ENCODE results near the gene DRAP1. TPM values are rescaled to one million over a fixed set of nuclear protein-coding genes. Genes with fewer than 3 reads are reported as not detected.
A peak's percentile ranks its signal among the peaks of the same experiment; 100 is the strongest.

Gene DRAP1
- total RNA-seq, 1 donor from 2014 or later: 169 TPM

DNA sequence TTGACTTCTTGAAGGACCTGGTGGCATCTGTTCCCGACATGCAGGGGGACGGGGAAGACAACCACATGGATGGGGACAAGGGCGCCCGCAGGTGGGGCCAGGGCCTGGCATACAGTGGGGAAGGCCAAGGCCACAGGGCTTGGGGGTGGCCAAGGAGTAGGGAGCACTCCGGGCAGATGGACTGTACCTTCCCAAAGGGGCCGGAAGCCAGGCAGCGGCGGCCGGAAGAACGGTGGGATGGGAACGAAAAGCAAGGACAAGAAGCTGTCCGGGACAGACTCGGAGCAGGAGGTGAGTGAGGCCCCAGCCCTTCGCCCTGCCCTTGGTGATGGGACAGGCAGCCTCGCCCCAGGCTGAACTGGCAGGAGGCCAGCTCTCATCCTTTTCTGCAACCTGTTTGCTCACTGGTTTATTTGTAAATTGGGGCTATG lies 1.2 kb downstream of the DRAP1 start:
- peaks cover 40% of the 10 kb centered on the region for H3K4me1 ChIP-seq (ENCODE audit: insufficient read depth, low read length)
- Mint-ChIP-seq H3K4me3 (ENCODE audit: unreplicated experiment) (peak overlapping the region; percentile 91), H3K36me3 (ENCODE audit: low read depth, unreplicated experiment) (peaks cover 10% of the 10 kb centered on the region), H3K27me3 (ENCODE audit: low read depth, unreplicated experiment) (no peaks in the 10 kb centered on the region), H3K27ac (ENCODE audit: unreplicated experiment) (no peak overlapping the region), H3K9me3 (ENCODE audit: unreplicated experiment) (no peaks in the 10 kb centered on the region), H3K4me1 (ENCODE audit: low read depth, unreplicated experiment) (peaks cover 17% of the 10 kb centered on the region)
- no peak overlapping the region for H3K27ac ChIP-seq (ENCODE audit: low read depth, low read length)
- FAIRE-seq: no peak
- H3K79me2 ChIP-seq (ENCODE audit: insufficient read depth, low read length): peaks cover 51% of the 10 kb centered on the region
- H3K36me3 ChIP-seq (ENCODE audit: insufficient read depth, low read length): peaks cover 17% of the 10 kb centered on the region
- H3K9ac ChIP-seq (ENCODE audit: low read length): peak overlapping the region; percentile 80
- H4K20me1 ChIP-seq (ENCODE audit: insufficient read depth, low read length): peaks cover 9% of the 10 kb centered on the region
- no peak overlapping the region for H2AFZ ChIP-seq (ENCODE audit: low read depth, low read length)
- peak overlapping the region; percentile 95 for H3K4me2 ChIP-seq (ENCODE audit: low read length)
- DNase-seq (ENCODE audit: low read depth): no peak
- peak overlapping the region; percentile 72 for H3K4me3 ChIP-seq (ENCODE audit: insufficient read depth, low read depth, low read length)
- H3K9me3 ChIP-seq (ENCODE audit: insufficient read depth, low read depth, low read length): no peaks in the 10 kb centered on the region
- TF ChIP-seq, protein P1, sequence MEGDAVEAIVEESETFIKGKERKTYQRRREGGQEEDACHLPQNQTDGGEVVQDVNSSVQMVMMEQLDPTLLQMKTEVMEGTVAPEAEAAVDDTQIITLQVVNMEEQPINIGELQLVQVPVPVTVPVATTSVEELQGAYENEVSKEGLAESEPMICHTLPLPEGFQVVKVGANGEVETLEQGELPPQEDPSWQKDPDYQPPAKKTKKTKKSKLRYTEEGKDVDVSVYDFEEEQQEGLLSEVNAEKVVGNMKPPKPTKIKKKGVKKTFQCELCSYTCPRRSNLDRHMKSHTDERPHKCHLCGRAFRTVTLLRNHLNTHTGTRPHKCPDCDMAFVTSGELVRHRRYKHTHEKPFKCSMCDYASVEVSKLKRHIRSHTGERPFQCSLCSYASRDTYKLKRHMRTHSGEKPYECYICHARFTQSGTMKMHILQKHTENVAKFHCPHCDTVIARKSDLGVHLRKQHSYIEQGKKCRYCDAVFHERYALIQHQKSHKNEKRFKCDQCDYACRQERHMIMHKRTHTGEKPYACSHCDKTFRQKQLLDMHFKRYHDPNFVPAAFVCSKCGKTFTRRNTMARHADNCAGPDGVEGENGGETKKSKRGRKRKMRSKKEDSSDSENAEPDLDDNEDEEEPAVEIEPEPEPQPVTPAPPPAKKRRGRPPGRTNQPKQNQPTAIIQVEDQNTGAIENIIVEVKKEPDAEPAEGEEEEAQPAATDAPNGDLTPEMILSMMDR (IDR thresholded peaks at IDR 0.05; ENCODE audit: insufficient read depth, low read depth, low read length): no peak
- TF ChIP-seq EZH2 (IDR thresholded peaks at IDR 0.05; ENCODE audit: insufficient read depth, low read length): no peak
- no peaks in the 10 kb centered on the region for H3K27me3 ChIP-seq (ENCODE audit: insufficient read depth, low read length)

DNA sequence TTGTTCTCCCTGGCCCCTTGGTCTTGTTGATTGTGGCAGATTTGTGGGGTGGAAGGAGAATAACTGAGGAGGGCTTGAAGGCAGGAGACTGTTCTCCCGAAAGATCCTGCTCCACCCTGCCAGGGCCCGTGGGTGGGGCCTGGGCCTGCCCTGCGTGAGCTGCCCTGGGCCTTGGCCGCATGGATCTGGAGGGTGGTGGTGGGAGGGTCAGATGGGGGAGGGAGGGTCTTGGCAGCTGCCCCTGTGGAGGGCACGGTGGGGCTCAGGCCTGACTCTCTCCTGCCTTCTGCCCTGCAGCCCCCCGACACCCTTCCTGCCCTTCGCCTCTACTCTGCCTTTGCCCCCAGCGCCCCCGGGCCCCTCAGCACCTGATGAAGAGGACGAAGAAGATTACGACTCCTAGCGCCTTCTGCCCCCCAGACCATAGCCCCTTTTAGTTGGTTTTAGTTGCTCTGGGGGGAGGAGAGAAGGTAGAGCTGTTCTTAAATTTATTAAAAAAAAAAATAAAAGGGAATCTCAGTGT lies 1.9 kb downstream of the DRAP1 start:
- TF ChIP-seq, protein P1 (IDR thresholded peaks at IDR 0.05; ENCODE audit: insufficient read depth, low read depth, low read length): no peak
- no peak for TF ChIP-seq EZH2 (IDR thresholded peaks at IDR 0.05; ENCODE audit: insufficient read depth, low read length)
- no peak for FAIRE-seq

DNA sequence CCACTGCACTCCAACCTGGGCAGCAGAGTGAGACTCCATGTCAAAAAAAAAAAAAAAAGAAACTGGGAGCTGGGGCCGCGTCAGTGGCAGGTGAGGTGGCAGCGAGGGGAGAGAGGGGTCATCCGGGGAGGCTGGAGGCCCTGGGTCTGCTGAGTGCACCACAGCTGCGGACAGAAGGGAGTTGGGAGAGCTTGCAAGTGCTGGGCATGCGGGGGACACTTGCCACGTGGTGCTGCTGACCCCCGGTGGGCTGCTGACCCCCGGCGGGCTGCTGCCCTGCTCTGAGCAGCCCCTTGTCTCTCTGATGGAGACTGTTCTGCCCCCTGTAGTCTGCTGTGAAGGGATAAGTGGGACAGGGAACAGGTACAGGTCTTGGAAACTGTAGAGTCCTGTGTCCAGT lies 2.6 kb downstream of the DRAP1 start:
- H3K27ac Mint-ChIP-seq (ENCODE audit: unreplicated experiment): no peak overlapping the region
- peaks cover 27% of the 10 kb centered on the region for H3K4me1 ChIP-seq (ENCODE audit: insufficient read depth, low read length)
- peaks cover 3% of the 10 kb centered on the region for H3K4me1 Mint-ChIP-seq (ENCODE audit: low read depth, unreplicated experiment)
- FAIRE-seq (no peak), DNase-seq (ENCODE audit: low read depth) (no peak)
- H3K9me3 Mint-ChIP-seq (ENCODE audit: unreplicated experiment): no peaks in the 10 kb centered on the region
- TF ChIP-seq, protein P1 (IDR thresholded peaks at IDR 0.05; ENCODE audit: insufficient read depth, low read depth, low read length): no peak
- TF ChIP-seq EZH2 (IDR thresholded peaks at IDR 0.05; ENCODE audit: insufficient read depth, low read length): no peak
- H3K27me3 Mint-ChIP-seq (ENCODE audit: low read depth, unreplicated experiment): no peaks in the 10 kb centered on the region
- H3K9me3 ChIP-seq (ENCODE audit: insufficient read depth, low read depth, low read length): no peaks in the 10 kb centered on the region
- H3K4me2 ChIP-seq (ENCODE audit: low read length): no peak overlapping the region
- H3K4me3 Mint-ChIP-seq (ENCODE audit: unreplicated experiment): no peak overlapping the region
- peaks cover 43% of the 10 kb centered on the region for H3K79me2 ChIP-seq (ENCODE audit: insufficient read depth, low read length)
- H3K36me3 ChIP-seq (ENCODE audit: insufficient read depth, low read length): peaks cover 17% of the 10 kb centered on the region
- no peaks in the 10 kb centered on the region for H3K27me3 ChIP-seq (ENCODE audit: insufficient read depth, low read length)
- peaks cover 9% of the 10 kb centered on the region for H4K20me1 ChIP-seq (ENCODE audit: insufficient read depth, low read length)
- H3K9ac ChIP-seq (ENCODE audit: low read length): no peak overlapping the region
- H3K4me3 ChIP-seq (ENCODE audit: insufficient read depth, low read depth, low read length): no peak overlapping the region
- no peak overlapping the region for H2AFZ ChIP-seq (ENCODE audit: low read depth, low read length)
- peaks cover 10% of the 10 kb centered on the region for H3K36me3 Mint-ChIP-seq (ENCODE audit: low read depth, unreplicated experiment)
- no peak overlapping the region for H3K27ac ChIP-seq (ENCODE audit: low read depth, low read length)

More for the DNA sequence above, 1.9 kb downstream of the DRAP1 start:
- H2AFZ ChIP-seq (ENCODE audit: low read depth, low read length): no peak overlapping the region
- H3K9me3 ChIP-seq (ENCODE audit: insufficient read depth, low read depth, low read length): no peaks in the 10 kb centered on the region
- peaks cover 9% of the 10 kb centered on the region for H4K20me1 ChIP-seq (ENCODE audit: insufficient read depth, low read length)
- no peak for DNase-seq (ENCODE audit: low read depth)
- H3K36me3 Mint-ChIP-seq (ENCODE audit: low read depth, unreplicated experiment): peaks cover 10% of the 10 kb centered on the region
- H3K27me3 Mint-ChIP-seq (ENCODE audit: low read depth, unreplicated experiment): no peaks in the 10 kb centered on the region
- H3K4me1 ChIP-seq (ENCODE audit: insufficient read depth, low read length): peaks cover 35% of the 10 kb centered on the region
- H3K36me3 ChIP-seq (ENCODE audit: insufficient read depth, low read length): peaks cover 17% of the 10 kb centered on the region
- H3K79me2 ChIP-seq (ENCODE audit: insufficient read depth, low read length): peaks cover 50% of the 10 kb centered on the region
- H3K4me1 Mint-ChIP-seq (ENCODE audit: low read depth, unreplicated experiment): peaks cover 11% of the 10 kb centered on the region
- H3K4me2 ChIP-seq (ENCODE audit: low read length): peak overlapping the region; percentile 95
- peak overlapping the region; percentile 72 for H3K4me3 ChIP-seq (ENCODE audit: insufficient read depth, low read depth, low read length)
- H3K9ac ChIP-seq (ENCODE audit: low read length): peak overlapping the region; percentile 80
- no peaks in the 10 kb centered on the region for H3K9me3 Mint-ChIP-seq (ENCODE audit: unreplicated experiment)
- H3K27ac Mint-ChIP-seq (ENCODE audit: unreplicated experiment): peak overlapping the region; percentile 47
- H3K4me3 Mint-ChIP-seq (ENCODE audit: unreplicated experiment): peak overlapping the region; percentile 91
- no peaks in the 10 kb centered on the region for H3K27me3 ChIP-seq (ENCODE audit: insufficient read depth, low read length)
- H3K27ac ChIP-seq (ENCODE audit: low read depth, low read length): no peak overlapping the region
